HCT116 (cell line): ENCODE measurements around the gene CDH4. TPM values are rescaled to one million over a fixed set of nuclear protein-coding genes. Genes with fewer than 3 reads are reported as not detected.

Source experiments
- ATAC-seq: fragments of 200-7000 bp; cut with Tn5 transposase; 2 replicates; pipeline ENCODE4 v1.9.1; 2020; ENCODE audit warnings: mild to moderate bottlenecking, moderate library complexity
- BruUV-seq: library from RNA; stranded (reverse); fragments of 400-500 nt; replicated peaks from 2 replicates; lab custom pipeline; 2021; lab: Mats Ljungman, UMichigan
- CTCF ChIA-PET: fragments of 300-600 bp; sonication (Branson Sonifier 250); formaldehyde crosslinking; loops from one replicate; lab custom pipeline; 2021; ENCODE audit warnings: antibody characterized with exemption; lab: Charles Lee
- POLR2A ChIA-PET: fragments of 300-600, 350-600 bp; sonication (Branson Sonifier 250); formaldehyde crosslinking; loops from one replicate; lab custom pipeline; 2021; ENCODE audit warnings: antibody characterized with exemption; lab: Charles Lee
- RAD21 ChIA-PET, 2 experiments: fragments of 300-600 bp; sonication (Branson Sonifier 250); formaldehyde crosslinking; loops; one replicate each; lab custom pipeline; 2023; ENCODE audit warnings: low total read pairs in 2 of 2; ENCODE audit not compliant: uncharacterized antibody in 2 of 2, unreplicated experiment in 2 of 2, low non-redundant PET in 1 of 2; lab: Charles Lee
- DNase-seq: peaks from one replicate; pipeline ENCODE4 v3.0.0-alpha.2; 2010; ENCODE audit warnings: low read depth, low spot score
- H2AFZ ChIP-seq: fragments of 200-600 bp; shearing (Covaris generic), sonication (generic); 2 replicates; pipeline ENCODE4 v1.6.1; 2017; ENCODE audit warnings: low read depth, mixed run types, mixed read lengths, antibody characterized with exemption, low read length; ENCODE audit not compliant: poor library complexity, severe bottlenecking
- H3K27ac ChIP-seq: 2 replicates; pipeline ENCODE4 v1.5.1; 2012; ENCODE audit warnings: low read depth, low read length
- H3K27me3 ChIP-seq: fragments of 200-600 bp; sonication (generic); 2 replicates; pipeline ENCODE4 v1.6.1; 2016; ENCODE audit warnings: mixed run types, low read length, mixed read lengths; ENCODE audit not compliant: insufficient read depth
- H3K36me3 ChIP-seq, 2 experiments: fragments of 200-500 bp in 1 of 2; fragments of 200-600 bp in 1 of 2; sonication (Bioruptor generic) in 1 of 2; sonication (generic) in 1 of 2; 2 replicates each; pipeline versions ENCODE4 v1.5.1 to v1.6.1; 2014 to 2016; ENCODE audit warnings: low read length in 2 of 2, inconsistent platforms in 1 of 2, mixed read lengths in 1 of 2, mixed run types in 1 of 2; ENCODE audit not compliant: insufficient read depth in 2 of 2, control insufficient read depth in 1 of 2
- H3K4me1 ChIP-seq, 2 experiments: fragments of 200-600 bp in 1 of 2; sonication (generic) in 1 of 2; 2 replicates each; pipeline versions ENCODE4 v1.5.1 to v1.6.1; 2012 to 2017; ENCODE audit warnings: low read length in 2 of 2, inconsistent platforms in 1 of 2, mild to moderate bottlenecking in 1 of 2, mixed read lengths in 1 of 2, mixed run types in 1 of 2, moderate library complexity in 1 of 2; ENCODE audit not compliant: insufficient read depth in 2 of 2, control insufficient read depth in 1 of 2
- H3K4me2 ChIP-seq: fragments of 200-600 bp; sonication (generic); 2 replicates; pipeline ENCODE4 v1.6.1; 2017; ENCODE audit warnings: mixed run types, low read length, mixed read lengths
- H3K4me3 ChIP-seq, 2 experiments: fragments of 200-600 bp in 1 of 2; sonication (generic) in 1 of 2; replicated peaks in 1 of 2; 2 replicates each; pipeline ENCODE4 v1.5.1; 2011 to 2016; ENCODE audit warnings: low read length in 2 of 2, control low read depth in 1 of 2, low read depth in 1 of 2, mild to moderate bottlenecking in 1 of 2, mixed read lengths in 1 of 2, mixed run types in 1 of 2
- H3K79me2 ChIP-seq: fragments of 200-600 bp; sonication (generic); 2 replicates; pipeline ENCODE4 v1.6.1; 2017; ENCODE audit warnings: mild to moderate bottlenecking, mixed run types, low read length, moderate library complexity, mixed read lengths; ENCODE audit not compliant: insufficient read depth
- H3K9ac ChIP-seq: fragments of 200-600 bp; sonication (generic); 2 replicates; pipeline ENCODE4 v1.6.1; 2016; ENCODE audit warnings: low read length, mixed read lengths
- H3K9me2 ChIP-seq: fragments of 200-600 bp; sonication (generic), shearing (Covaris generic); 2 replicates; pipeline ENCODE4 v1.6.1; 2017; ENCODE audit warnings: mixed run types, mild to moderate bottlenecking, moderate library complexity; ENCODE audit not compliant: insufficient read depth
- H3K9me3 ChIP-seq, 2 experiments: fragments of 200-500 bp in 1 of 2; fragments of 200-600 bp in 1 of 2; sonication (Bioruptor generic) in 1 of 2; sonication (generic) in 1 of 2; 2 replicates each; pipeline ENCODE4 v1.6.1; 2014 to 2017; ENCODE audit warnings: low read length in 2 of 2, mixed read lengths in 2 of 2, inconsistent platforms in 1 of 2, low read depth in 1 of 2, mild to moderate bottlenecking in 1 of 2, mixed run types in 1 of 2, moderate library complexity in 1 of 2; ENCODE audit not compliant: control insufficient read depth in 1 of 2, insufficient read depth in 1 of 2
- H4K20me1 ChIP-seq: fragments of 200-600 bp; sonication (generic), shearing (Covaris generic); 2 replicates; pipeline ENCODE4 v1.6.1; 2017; ENCODE audit warnings: mixed run types, mild to moderate bottlenecking, moderate library complexity; ENCODE audit not compliant: insufficient read depth
- CBX3 ChIP-seq: IDR thresholded peaks from 2 replicates; pipeline ENCODE4 v1.6.1; 2012; ENCODE audit warnings: low read depth
- CEBPB ChIP-seq: IDR thresholded peaks from 2 replicates; pipeline ENCODE4 v1.6.1; 2012; ENCODE audit warnings: low read depth
- CTCF ChIP-seq, 3 experiments: fragments of 200-600 bp in 1 of 3; sonication (generic) in 1 of 3; IDR thresholded peaks in 2 of 3; conservative IDR thresholded peaks in 1 of 3; 2 replicates each; pipeline ENCODE4 v1.5.1; 2012 to 2017; ENCODE audit warnings: low read depth in 2 of 3, low read length in 2 of 3, antibody characterized with exemption in 1 of 3, borderline replicate concordance in 1 of 3, control low read depth in 1 of 3, mild to moderate bottlenecking in 1 of 3, mixed read lengths in 1 of 3, mixed run types in 1 of 3, moderate library complexity in 1 of 3; ENCODE audit not compliant: insufficient read depth in 1 of 3
- ELF1 ChIP-seq: IDR thresholded peaks from 2 replicates; pipeline ENCODE4 v1.6.1; 2012; ENCODE audit warnings: low read depth, borderline replicate concordance
- EZH2 ChIP-seq: fragments of 200-600 bp; sonication (generic); IDR thresholded peaks from 2 replicates; pipeline ENCODE4 v1.6.1; 2017; ENCODE audit warnings: antibody characterized with exemption, mixed run types
- FOSL1 ChIP-seq: IDR thresholded peaks from 2 replicates; pipeline ENCODE4 v1.6.1; 2012; ENCODE audit warnings: low read depth
- REST ChIP-seq: IDR thresholded peaks from 2 replicates; pipeline ENCODE4 v1.6.1; 2012; ENCODE audit warnings: low read depth
- SIN3A ChIP-seq: IDR thresholded peaks from 2 replicates; pipeline ENCODE4 v1.6.1; 2012; ENCODE audit warnings: low read depth
- SRF ChIP-seq: IDR thresholded peaks from 2 replicates; pipeline ENCODE4 v1.6.1; 2012; ENCODE audit warnings: low read depth
- YY1 ChIP-seq: IDR thresholded peaks from 2 replicates; pipeline ENCODE4 v1.6.1; 2011; ENCODE audit warnings: low read length, low read depth, moderate library complexity, mild to moderate bottlenecking; ENCODE audit not compliant: insufficient replicate concordance; ENCODE audit errors: extremely low read depth
- ZFX ChIP-seq: fragments of 450-650 bp; IDR thresholded peaks from 2 replicates; pipeline ENCODE4 v1.6.1; 2017
- intact Hi-C: fragments of 100-400 bp; cut with micrococcal nuclease; formaldehyde crosslinking; loops from 2 replicates; pipeline ENCODE4 v1.10.0; 2022
- total RNA-seq: library from RNA; stranded (reverse); gene quantifications from one replicate; pipeline ENCODE4 v1.2.1, GENCODE V29; 2021; ENCODE audit not compliant: unreplicated experiment
- TF ChIP-seq, protein P1 (sequence below): IDR thresholded peaks from 2 replicates; pipeline ENCODE4 v1.6.1; 2012
- TF ChIP-seq, protein P2 (sequence below): IDR thresholded peaks from 2 replicates; pipeline ENCODE4 v1.6.1; 2011; ENCODE audit warnings: mild to moderate bottlenecking, low read length, moderate library complexity; ENCODE audit not compliant: insufficient replicate concordance; ENCODE audit errors: extremely low read depth

The CDH4 gene
- total RNA-seq, 1 experiment from 2014 or later: not detected

GRCh38 chr20:61904456-61904855 is 652.4 kb downstream of the CDH4 start (continued):
- TF ChIP-seq YY1 (no peak), ELF1 (no peak), CEBPB (no peak)

DNA sequence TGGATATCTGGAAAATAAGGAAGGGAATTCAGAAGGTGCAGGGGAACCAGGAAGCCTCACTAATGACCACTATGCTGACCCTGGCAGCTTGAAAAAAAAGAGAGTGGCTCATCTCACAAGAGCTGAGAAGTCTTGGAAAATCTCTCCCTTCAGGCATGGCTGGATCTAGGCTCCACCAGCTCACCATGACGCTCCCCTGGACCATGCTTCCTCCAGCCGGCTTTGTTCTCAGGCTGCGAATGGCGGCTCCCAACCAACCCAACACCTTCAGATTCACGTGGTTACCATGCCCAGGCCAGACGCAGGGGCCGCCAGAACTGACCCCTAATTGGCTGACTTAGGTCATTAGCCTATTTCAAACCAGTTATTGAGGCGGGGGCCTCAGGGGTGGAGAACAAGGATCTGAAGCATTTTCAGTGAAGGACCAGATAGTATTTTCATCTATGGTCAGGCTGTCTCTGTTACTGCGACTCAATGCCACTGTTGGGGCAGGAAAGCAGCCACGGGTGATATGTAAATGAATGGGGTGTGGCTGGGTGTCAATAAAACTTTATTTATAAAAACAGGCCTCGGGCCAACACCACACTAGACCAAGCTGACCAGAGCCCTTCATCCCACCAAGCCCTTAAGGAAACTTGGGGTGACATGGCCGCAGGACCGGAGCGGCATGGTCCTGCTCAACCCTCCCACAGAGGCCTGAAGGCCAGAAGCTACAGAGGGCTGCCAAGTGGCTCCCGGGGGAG is 653.9 kb downstream of the CDH4 start:
- no peaks in the 10 kb centered on the region for H3K36me3 ChIP-seq
- no peak overlapping the region for H3K4me3 ChIP-seq
- ChIA-PET RAD21 (no interaction called here), CTCF (interaction anchor here (2.8 kb wide), 1 partner anchor 10 kb away, joined by 6 read pairs; no protein-coding TSS in a partner anchor), POLR2A (no interaction called here)
- no peak for ATAC-seq
- DNase-seq: no peak
- no peak overlapping the region for H3K9ac ChIP-seq
- H3K4me1 ChIP-seq: no peaks in the 10 kb centered on the region
- no peak overlapping the region for H3K4me2 ChIP-seq
- no peaks in the 10 kb centered on the region; a peak in 1 of 4 replicates for H3K9me3 ChIP-seq
- TF ChIP-seq CEBPB (no peak), REST (no peak), CTCF (IDR thresholded peaks at IDR 0.05 in 2 of 3, conservative IDR thresholded peaks at IDR 0.05 in 1 of 3; ENCODE audit: borderline replicate concordance in 1 of 3, insufficient read depth in 1 of 3, low read depth in 2 of 3, low read length in 2 of 3) (no peak), SRF (no peak), ZFX (no peak), CBX3 (no peak), FOSL1 (no peak), EZH2 (no peak), SIN3A (no peak)
- TF ChIP-seq, protein P1, sequence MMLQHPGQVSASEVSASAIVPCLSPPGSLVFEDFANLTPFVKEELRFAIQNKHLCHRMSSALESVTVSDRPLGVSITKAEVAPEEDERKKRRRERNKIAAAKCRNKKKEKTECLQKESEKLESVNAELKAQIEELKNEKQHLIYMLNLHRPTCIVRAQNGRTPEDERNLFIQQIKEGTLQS: no peak
- TF ChIP-seq, protein P2, sequence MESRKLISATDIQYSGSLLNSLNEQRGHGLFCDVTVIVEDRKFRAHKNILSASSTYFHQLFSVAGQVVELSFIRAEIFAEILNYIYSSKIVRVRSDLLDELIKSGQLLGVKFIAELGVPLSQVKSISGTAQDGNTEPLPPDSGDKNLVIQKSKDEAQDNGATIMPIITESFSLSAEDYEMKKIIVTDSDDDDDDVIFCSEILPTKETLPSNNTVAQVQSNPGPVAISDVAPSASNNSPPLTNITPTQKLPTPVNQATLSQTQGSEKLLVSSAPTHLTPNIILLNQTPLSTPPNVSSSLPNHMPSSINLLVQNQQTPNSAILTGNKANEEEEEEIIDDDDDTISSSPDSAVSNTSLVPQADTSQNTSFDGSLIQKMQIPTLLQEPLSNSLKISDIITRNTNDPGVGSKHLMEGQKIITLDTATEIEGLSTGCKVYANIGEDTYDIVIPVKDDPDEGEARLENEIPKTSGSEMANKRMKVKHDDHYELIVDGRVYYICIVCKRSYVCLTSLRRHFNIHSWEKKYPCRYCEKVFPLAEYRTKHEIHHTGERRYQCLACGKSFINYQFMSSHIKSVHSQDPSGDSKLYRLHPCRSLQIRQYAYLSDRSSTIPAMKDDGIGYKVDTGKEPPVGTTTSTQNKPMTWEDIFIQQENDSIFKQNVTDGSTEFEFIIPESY: no peak
- no peak overlapping the region for H2AFZ ChIP-seq
- intact Hi-C loops: no loop called here
- no TSS peak for BruUV-seq
- no peak overlapping the region for H3K27ac ChIP-seq
- H3K27me3 ChIP-seq: no peaks in the 10 kb centered on the region; the same call in 1 of the 2 replicates
- H3K9me2 ChIP-seq: no peaks in the 10 kb centered on the region
- H4K20me1 ChIP-seq: no peaks in the 10 kb centered on the region
- H3K79me2 ChIP-seq: no peaks in the 10 kb centered on the region
